Left ventricle myocardium inferior (tissue), 1 donor: ENCODE results near the gene EPYC. TPM values are rescaled to one million over a fixed set of nuclear protein-coding genes. Genes with fewer than 3 reads are reported as not detected.

ENCODE experiments used
- DNase-seq: peaks from one replicate; pipeline ENCODE4 v3.0.0-alpha.2; 2020
- H3K27ac ChIP-seq: fragments of 200-600 bp; replicated peaks from 2 replicates; pipeline ENCODE4 v1.8.0; 2021
- H3K27me3 ChIP-seq: fragments of 200-600 bp; 2 replicates; pipeline ENCODE4 v1.8.0; 2021; ENCODE audit warnings: low read depth
- H3K36me3 ChIP-seq: fragments of 200-600 bp; 2 replicates; pipeline ENCODE4 v1.8.0; 2021
- H3K4me1 ChIP-seq: fragments of 200-600 bp; 2 replicates; pipeline ENCODE4 v1.8.0; 2021
- H3K4me3 ChIP-seq: fragments of 200-600 bp; 2 replicates; pipeline ENCODE4 v1.8.0; 2021; ENCODE audit warnings: mild to moderate bottlenecking, moderate library complexity
- H3K9me3 ChIP-seq: fragments of 200-600 bp; replicated peaks from 2 replicates; pipeline ENCODE4 v1.8.0; 2021
- intact Hi-C: fragments of 100-400 bp; cut with micrococcal nuclease; formaldehyde crosslinking; loops from one replicate; pipeline ENCODE4 v1.11.0; 2022
- total RNA-seq: library from RNA; stranded (reverse); fragmentation: NEBNext Ultra II Directional; extraction: Animal tissue kit (Norgen Biotek cat#: 25700); gene quantifications from one replicate; pipeline ENCODE4 v1.2.1, GENCODE V29; 2021
- TF ChIP-seq, protein P1 (sequence below): fragments of 200-600 bp; IDR thresholded peaks from 2 replicates; pipeline ENCODE4 v1.8.0; 2021; ENCODE audit warnings: antibody characterized with exemption, mild to moderate bottlenecking, borderline replicate concordance
- donor health status: DM: no; HTN: yes; CAD: no; lungs with severe emphysema.

EPYC gene
- total RNA-seq, 1 donor from 2014 or later = not detected

DNA sequence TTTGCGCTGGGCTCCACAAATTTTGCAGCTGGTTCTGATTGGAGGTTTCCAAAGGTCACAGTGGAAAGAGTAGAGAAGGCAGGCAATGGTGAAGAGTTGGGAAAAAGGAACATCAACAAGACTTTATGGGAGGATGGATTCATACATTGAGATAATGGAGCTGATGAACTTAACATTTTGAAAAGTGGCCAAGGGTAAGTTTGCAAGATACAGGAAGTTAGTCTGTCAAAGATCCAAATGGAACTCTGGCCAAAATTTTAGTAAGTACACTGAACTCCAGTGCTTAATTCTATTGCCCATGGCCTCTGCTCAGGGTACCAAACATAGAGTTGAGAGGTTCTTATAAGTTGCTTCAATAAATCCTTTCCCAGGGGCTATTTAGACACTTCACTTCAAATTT lies 65.4 kb downstream of the EPYC start:
- no peak overlapping the region for H3K4me3 ChIP-seq
- H3K27me3 ChIP-seq = no peaks in the 10 kb centered on the region
- no peak overlapping the region for H3K27ac ChIP-seq
- no peaks in the 10 kb centered on the region for H3K4me1 ChIP-seq
- intact Hi-C loops = no loop called here
- TF ChIP-seq, protein P1, sequence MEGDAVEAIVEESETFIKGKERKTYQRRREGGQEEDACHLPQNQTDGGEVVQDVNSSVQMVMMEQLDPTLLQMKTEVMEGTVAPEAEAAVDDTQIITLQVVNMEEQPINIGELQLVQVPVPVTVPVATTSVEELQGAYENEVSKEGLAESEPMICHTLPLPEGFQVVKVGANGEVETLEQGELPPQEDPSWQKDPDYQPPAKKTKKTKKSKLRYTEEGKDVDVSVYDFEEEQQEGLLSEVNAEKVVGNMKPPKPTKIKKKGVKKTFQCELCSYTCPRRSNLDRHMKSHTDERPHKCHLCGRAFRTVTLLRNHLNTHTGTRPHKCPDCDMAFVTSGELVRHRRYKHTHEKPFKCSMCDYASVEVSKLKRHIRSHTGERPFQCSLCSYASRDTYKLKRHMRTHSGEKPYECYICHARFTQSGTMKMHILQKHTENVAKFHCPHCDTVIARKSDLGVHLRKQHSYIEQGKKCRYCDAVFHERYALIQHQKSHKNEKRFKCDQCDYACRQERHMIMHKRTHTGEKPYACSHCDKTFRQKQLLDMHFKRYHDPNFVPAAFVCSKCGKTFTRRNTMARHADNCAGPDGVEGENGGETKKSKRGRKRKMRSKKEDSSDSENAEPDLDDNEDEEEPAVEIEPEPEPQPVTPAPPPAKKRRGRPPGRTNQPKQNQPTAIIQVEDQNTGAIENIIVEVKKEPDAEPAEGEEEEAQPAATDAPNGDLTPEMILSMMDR = no peak
- H3K9me3 ChIP-seq = no peaks in the 10 kb centered on the region
- no peaks in the 10 kb centered on the region for H3K36me3 ChIP-seq
- no peak for DNase-seq

DNA sequence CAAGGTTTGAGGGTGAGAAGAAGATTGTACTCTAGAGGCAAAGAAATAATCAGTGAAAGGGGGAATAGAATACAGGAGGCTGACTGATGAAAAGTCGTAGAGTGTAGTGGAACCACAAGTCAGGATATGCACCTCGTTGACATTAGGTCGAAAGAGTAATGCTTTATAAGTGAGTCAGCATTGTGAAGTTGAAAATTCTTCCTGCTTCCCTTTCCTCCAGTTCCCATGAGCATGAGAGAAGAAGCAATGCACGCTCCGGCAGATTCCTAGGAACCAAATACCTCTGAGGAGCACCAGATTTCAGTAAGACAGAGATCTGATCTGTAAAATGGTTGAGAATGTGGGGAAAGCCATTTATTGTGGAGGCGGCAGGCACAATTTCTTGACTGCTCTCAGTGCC lies 66.3 kb downstream of the EPYC start:
- H3K4me1 ChIP-seq = no peaks in the 10 kb centered on the region
- H3K36me3 ChIP-seq = no peaks in the 10 kb centered on the region
- intact Hi-C loops = no loop called here
- no peak overlapping the region for H3K4me3 ChIP-seq
- no peaks in the 10 kb centered on the region for H3K9me3 ChIP-seq
- H3K27me3 ChIP-seq = no peaks in the 10 kb centered on the region
- TF ChIP-seq, protein P1 = no peak
- no peak overlapping the region for H3K27ac ChIP-seq
- no peak for DNase-seq

DNA sequence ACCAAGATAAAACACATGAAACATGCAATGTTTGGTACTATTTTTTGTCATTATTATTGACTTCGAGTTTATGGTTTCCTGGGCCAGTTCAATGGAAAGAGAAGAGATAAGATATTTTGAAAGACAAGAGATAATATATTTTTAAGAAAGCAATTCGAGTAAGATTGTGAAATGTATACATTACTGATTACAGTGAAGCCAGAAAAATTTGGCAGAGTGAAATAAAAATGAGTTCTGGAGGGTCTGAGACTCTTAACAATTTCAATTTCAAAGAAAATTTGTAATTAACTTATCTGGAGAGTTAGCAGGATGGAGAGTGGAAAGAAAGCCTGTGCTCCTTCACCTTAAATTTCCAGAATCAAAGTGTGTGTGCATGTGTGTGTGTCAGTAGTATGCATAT lies 67.1 kb downstream of the EPYC start:
- H3K27ac ChIP-seq = no peak overlapping the region
- peaks cover 4% of the 10 kb centered on the region for H3K9me3 ChIP-seq
- no peak for DNase-seq
- H3K4me1 ChIP-seq = no peaks in the 10 kb centered on the region
- no peaks in the 10 kb centered on the region for H3K27me3 ChIP-seq
- TF ChIP-seq, protein P1 = no peak
- no peaks in the 10 kb centered on the region for H3K36me3 ChIP-seq
- intact Hi-C loops = no loop called here
- no peak overlapping the region for H3K4me3 ChIP-seq

DNA sequence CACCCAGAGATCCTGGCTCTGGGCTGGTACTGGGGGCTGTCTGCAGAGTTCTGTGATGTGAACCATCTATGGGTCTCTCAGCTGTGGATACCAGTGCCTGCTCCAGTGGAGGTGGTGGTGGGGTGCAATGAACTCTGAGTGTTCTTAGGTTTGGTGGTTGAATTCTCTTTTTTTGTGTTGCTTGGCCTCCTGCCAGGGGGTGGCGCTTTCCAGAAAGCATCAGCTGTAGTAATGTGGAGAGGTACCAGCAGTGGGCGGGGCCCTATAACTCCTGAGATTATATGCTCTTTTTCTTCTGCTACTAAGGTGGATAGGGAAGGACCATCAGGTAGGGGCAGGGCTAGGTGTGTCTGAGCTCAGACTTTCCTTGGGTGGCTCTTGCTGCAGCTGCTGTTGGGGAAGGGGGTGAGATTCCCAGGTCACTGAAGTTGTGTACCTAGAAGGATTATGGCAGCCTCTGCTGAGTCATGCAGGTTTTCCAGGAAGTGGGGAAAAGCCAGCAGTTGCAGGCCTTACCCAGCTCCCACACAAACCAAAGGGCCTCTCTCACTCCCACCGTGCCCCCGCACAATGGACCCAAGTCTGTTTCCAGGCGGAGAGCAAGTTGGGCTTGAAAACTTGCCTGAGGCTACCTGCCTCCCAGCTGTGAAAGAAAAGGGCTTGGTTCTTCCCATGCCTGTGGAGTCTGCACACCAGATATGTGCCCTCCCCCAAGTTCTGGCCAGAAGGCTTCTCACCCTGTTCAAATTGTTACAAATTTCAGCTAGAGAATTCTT lies 68.4 kb downstream of the EPYC start:
- no peak overlapping the region for H3K27ac ChIP-seq
- H3K4me1 ChIP-seq = no peaks in the 10 kb centered on the region
- no peak overlapping the region for H3K4me3 ChIP-seq
- no peaks in the 10 kb centered on the region for H3K36me3 ChIP-seq
- peaks cover 13% of the 10 kb centered on the region for H3K9me3 ChIP-seq
- no peak for DNase-seq
- intact Hi-C loops = no loop called here
- TF ChIP-seq, protein P1 = no peak
- H3K27me3 ChIP-seq = no peaks in the 10 kb centered on the region

DNA sequence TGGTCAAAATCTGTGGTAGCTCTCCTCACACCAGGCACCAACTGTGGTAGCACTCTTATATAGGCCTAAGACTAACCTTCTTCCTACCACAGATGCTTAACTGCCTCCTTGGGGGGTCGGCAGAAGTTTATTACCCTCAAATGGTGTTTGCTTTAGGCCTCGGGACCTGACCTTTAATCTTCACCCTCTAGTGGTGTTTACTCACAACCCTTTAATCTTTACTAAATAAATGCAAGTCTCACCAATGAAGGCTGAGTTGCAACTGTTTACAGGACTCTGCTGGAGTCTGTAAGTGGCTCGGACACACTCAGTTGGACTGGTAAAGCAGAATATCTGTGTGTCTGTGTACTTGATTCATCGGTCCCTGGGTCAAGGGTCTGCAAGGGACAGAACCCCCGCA lies 79.2 kb downstream of the EPYC start:
- Histone ChIP-seq H3K9me3 (peaks cover 25% of the 10 kb centered on the region), H3K4me3 (no peak overlapping the region), H3K4me1 (peaks cover 3% of the 10 kb centered on the region), H3K27ac (no peak overlapping the region), H3K27me3 (no peaks in the 10 kb centered on the region), H3K36me3 (no peaks in the 10 kb centered on the region)
- intact Hi-C loops = no loop called here
- DNase-seq = no peak
- TF ChIP-seq, protein P1 = no peak
